ENCODE results near the gene RPP25. TPM values are rescaled to one million over a fixed set of nuclear protein-coding genes. Genes with fewer than 3 reads are reported as not detected.

Gene RPP25
- total RNA-seq, 5 donors from 2014 or later (not counting 1 experiment from before 2014, with no cell fraction given): 0.79 to 4.2 (median 2.8) TPM

- DNase-seq (no peak), ATAC-seq (replicated peaks in 1 of 4) (no peak)
- Mint-ChIP-seq H3K4me1 (peaks cover 23 to 33% (median 27%) of the 10 kb centered on the region in 3 donors), H3K27ac (no peak overlapping the region), H3K36me3 (no peaks in the 10 kb centered on the region), H3K4me3 (peak overlapping the region; percentile 2 to 69 (median 43)), H3K27me3 (peaks cover 12 to 29% of the 10 kb centered on the region in 2 donors), H3K9me3 (no peaks in the 10 kb centered on the region)
- CTCF ChIA-PET: no interaction called here
- POLR2A ChIA-PET: interaction anchor here in 1 of 2 donors (0.7 kb wide), 2 partner anchors 274 to 688 kb away, joined by 3 to 6 read pairs; no protein-coding TSS in a partner anchor
- 7% methylated on average over 21 of the region's 28 CpGs for WGBS (ENCODE audit: insufficient coverage)
- Histone ChIP-seq H3K36me3 (ENCODE audit: control insufficient read depth in 2 of 2, extremely low read depth in 1 of 2, insufficient read depth in 1 of 2, low read length in 1 of 2) (no peaks in the 10 kb centered on the region), H3K27me3 (replicated peaks in 1 of 2; ENCODE audit: control insufficient read depth in 2 of 2, extremely low read depth in 1 of 2, insufficient read depth in 2 of 2, low read length in 1 of 2) (peaks cover 2 to 59% of the 10 kb centered on the region in 2 experiments), H3K4me1 (ENCODE audit: control insufficient read depth in 1 of 2, extremely low read depth in 1 of 2, insufficient read depth in 2 of 2, low read length in 2 of 2) (peaks cover 3 to 43% of the 10 kb centered on the region in 2 experiments), H3K27ac (ENCODE audit: low read length) (no peak overlapping the region), H3K4me3 (ENCODE audit: control insufficient read depth in 1 of 2, extremely low read depth in 1 of 2, low read length in 1 of 2) (peak overlapping the region in 1 of 2 donors; percentile 0), H3K9me3 (no peaks in the 10 kb centered on the region)
Measured at GRCh38 chr15:74958320-74958907, 1.8 kb upstream of the RPP25 start.

GRCh38 chr15:74957476-74958035, 984 bp upstream of the RPP25 start:
- Histone ChIP-seq H3K36me3 (ENCODE audit: control insufficient read depth in 2 of 2, extremely low read depth in 1 of 2, insufficient read depth in 1 of 2, low read length in 1 of 2) (no peaks in the 10 kb centered on the region), H3K4me1 (ENCODE audit: control insufficient read depth in 1 of 2, extremely low read depth in 1 of 2, insufficient read depth in 2 of 2, low read length in 2 of 2) (peaks cover 3 to 43% of the 10 kb centered on the region in 2 experiments), H3K9me3 (no peaks in the 10 kb centered on the region), H3K4me3 (ENCODE audit: control insufficient read depth in 1 of 2, extremely low read depth in 1 of 2, low read length in 1 of 2) (peak overlapping the region; percentile 39 to 70), H3K27ac (ENCODE audit: low read length) (no peak overlapping the region), H3K27me3 (replicated peaks in 1 of 2; ENCODE audit: control insufficient read depth in 2 of 2, extremely low read depth in 1 of 2, insufficient read depth in 2 of 2, low read length in 1 of 2) (peaks cover 2 to 56% of the 10 kb centered on the region in 2 experiments)
- WGBS (ENCODE audit: insufficient coverage): 5% methylated on average over 15 of the region's 28 CpGs
- DNase-seq (no peak), ATAC-seq (replicated peaks in 1 of 4) (no peak)
- ChIA-PET CTCF (interaction anchor here (0.6 to 1.1 kb wide), 4 partner anchors 19 to 591 kb away, joined by 3 to 7 read pairs (median 3); partner anchors contain the start of gene COX5A (in 1 of the 2)), POLR2A (no interaction called here)
- no peaks in the 10 kb centered on the region for H3K9me3 Mint-ChIP-seq
- no peak overlapping the region for H3K27ac Mint-ChIP-seq
- H3K36me3 Mint-ChIP-seq: no peaks in the 10 kb centered on the region
- peaks cover 23 to 33% (median 27%) of the 10 kb centered on the region in 3 donors for H3K4me1 Mint-ChIP-seq
- H3K27me3 Mint-ChIP-seq: peaks cover 12 to 29% of the 10 kb centered on the region in 2 donors
- peak overlapping the region; percentile 69 to 73 (median 72) for H3K4me3 Mint-ChIP-seq

DNA sequence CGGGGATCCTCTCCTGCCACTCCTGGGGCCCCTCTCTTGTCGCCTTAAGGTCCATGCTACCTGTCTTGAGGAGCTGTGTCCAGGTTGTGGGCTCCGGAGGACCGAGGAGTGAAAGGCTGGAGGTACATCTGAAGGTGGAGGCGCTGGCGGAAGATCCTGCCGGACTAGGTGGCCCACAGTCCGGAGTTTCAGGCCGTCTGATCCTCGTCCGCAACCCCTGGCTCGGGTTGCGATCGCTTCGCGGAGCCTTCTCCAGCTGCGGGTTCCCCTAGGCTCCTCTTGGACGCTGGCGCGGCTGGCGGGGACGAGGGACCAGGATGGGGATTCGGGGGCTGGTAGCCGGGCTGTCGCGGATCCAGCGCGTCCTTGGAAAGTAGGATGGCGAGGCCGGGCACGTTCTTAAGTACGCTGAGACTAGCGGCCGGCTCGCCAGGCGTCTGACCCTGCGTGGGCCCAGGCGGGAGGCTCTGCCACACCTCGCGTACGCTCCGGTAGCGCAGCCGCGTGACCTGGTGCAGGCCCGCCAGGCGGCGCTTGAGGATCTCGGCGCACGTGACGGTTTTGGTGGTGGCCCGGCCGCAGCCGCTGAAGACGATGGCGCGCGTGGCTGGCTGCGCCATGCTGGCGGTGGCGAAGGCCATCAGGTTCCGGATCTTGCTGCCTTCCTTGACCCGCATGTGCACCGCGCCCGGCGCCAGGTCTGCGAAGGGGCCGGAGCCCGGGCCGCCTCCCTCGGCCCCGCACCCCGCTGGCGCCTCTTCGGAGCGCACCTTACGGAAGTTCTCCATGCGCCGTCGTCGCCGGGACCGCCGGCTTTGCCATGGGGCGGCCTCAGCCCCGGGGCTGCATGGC, 550 bp downstream of the RPP25 start:
- H3K27ac ChIP-seq (ENCODE audit: low read length): no peak overlapping the region
- Mint-ChIP-seq H3K27ac (no peak overlapping the region), H3K27me3 (peaks cover 12 to 29% of the 10 kb centered on the region in 2 donors), H3K36me3 (no peaks in the 10 kb centered on the region), H3K4me3 (peak overlapping the region; percentile 34 to 69 (median 56)), H3K9me3 (no peaks in the 10 kb centered on the region), H3K4me1 (peaks cover 23 to 33% (median 27%) of the 10 kb centered on the region in 3 donors)
- no peaks in the 10 kb centered on the region for H3K36me3 ChIP-seq (ENCODE audit: control insufficient read depth in 2 of 2, extremely low read depth in 1 of 2, insufficient read depth in 1 of 2, low read length in 1 of 2)
- no peaks in the 10 kb centered on the region for H3K9me3 ChIP-seq
- peaks cover 3 to 43% of the 10 kb centered on the region in 2 experiments for H3K4me1 ChIP-seq (ENCODE audit: control insufficient read depth in 1 of 2, extremely low read depth in 1 of 2, insufficient read depth in 2 of 2, low read length in 2 of 2)
- H3K4me3 ChIP-seq (ENCODE audit: control insufficient read depth in 1 of 2, extremely low read depth in 1 of 2, low read length in 1 of 2): peak overlapping the region; percentile 21 to 70
- 26% methylated on average over 87 of the region's 88 CpGs for WGBS (ENCODE audit: insufficient coverage)
- ChIA-PET POLR2A (interaction anchor here in 1 of 2 donors (0.6 kb wide), 1 partner anchor 1709 kb away, joined by 3 read pairs; no protein-coding TSS in a partner anchor), CTCF (interaction anchor here in 1 of 2 donors (1.1 kb wide), 1 partner anchor 168 kb away, joined by 3 read pairs; no protein-coding TSS in a partner anchor)
- peaks cover 2 to 61% of the 10 kb centered on the region in 2 experiments for H3K27me3 ChIP-seq (replicated peaks in 1 of 2; ENCODE audit: control insufficient read depth in 2 of 2, extremely low read depth in 1 of 2, insufficient read depth in 2 of 2, low read length in 1 of 2)
- DNase-seq: peak in 33 of 35 experiments; percentile 15 to 73 (median 43)
- ATAC-seq (replicated peaks in 1 of 4): peak; percentile 68 to 71 (median 71)

DNA sequence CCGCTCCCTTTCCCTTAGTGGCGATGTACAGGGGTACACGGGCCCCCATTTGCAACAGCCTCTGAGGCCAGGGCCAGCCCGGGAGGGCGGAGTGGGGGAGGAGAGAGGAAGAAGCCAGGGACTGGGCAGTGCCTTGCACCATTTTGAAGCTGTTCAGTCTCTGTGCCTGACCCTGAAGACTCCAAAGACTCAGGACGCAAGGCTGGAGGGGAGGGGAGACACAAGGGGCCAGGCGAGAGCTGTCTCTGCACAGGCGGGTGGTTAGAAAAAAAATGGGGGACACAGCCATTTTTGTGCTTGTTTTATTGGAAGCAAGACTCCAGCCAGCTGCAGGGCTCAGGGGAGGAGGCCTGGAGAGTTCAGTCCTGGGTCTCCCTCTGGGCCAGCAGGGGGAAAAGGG, 1.6 kb downstream of the RPP25 start:
- Mint-ChIP-seq H3K27ac (no peak overlapping the region), H3K4me3 (peak overlapping the region in 2 of 3 donors; percentile 56 to 69), H3K4me1 (peaks cover 26 to 35% (median 27%) of the 10 kb centered on the region in 3 donors), H3K27me3 (peaks cover 12 to 26% of the 10 kb centered on the region in 2 donors), H3K9me3 (no peaks in the 10 kb centered on the region), H3K36me3 (no peaks in the 10 kb centered on the region)
- Histone ChIP-seq H3K36me3 (ENCODE audit: control insufficient read depth in 2 of 2, extremely low read depth in 1 of 2, insufficient read depth in 1 of 2, low read length in 1 of 2) (no peaks in the 10 kb centered on the region), H3K9me3 (no peaks in the 10 kb centered on the region), H3K27ac (ENCODE audit: low read length) (no peak overlapping the region), H3K27me3 (replicated peaks in 1 of 2; ENCODE audit: control insufficient read depth in 2 of 2, extremely low read depth in 1 of 2, insufficient read depth in 2 of 2, low read length in 1 of 2) (peaks cover 2 to 61% of the 10 kb centered on the region in 2 experiments), H3K4me3 (ENCODE audit: control insufficient read depth in 1 of 2, extremely low read depth in 1 of 2, low read length in 1 of 2) (no peak overlapping the region), H3K4me1 (ENCODE audit: control insufficient read depth in 1 of 2, extremely low read depth in 1 of 2, insufficient read depth in 2 of 2, low read length in 2 of 2) (peaks cover 3 to 43% of the 10 kb centered on the region in 2 experiments)
- 89% methylated on average over 6 of the region's 8 CpGs for WGBS (ENCODE audit: insufficient coverage)
- DNase-seq (no peak), ATAC-seq (replicated peaks in 1 of 4) (no peak)
- ChIA-PET CTCF (interaction anchor here in 1 of 2 donors (0.6 to 1.7 kb wide), 2 partner anchors 17 to 317 kb away, joined by 3 to 5 read pairs; partner anchors contain the start of gene COX5A), POLR2A (interaction anchor here in 1 of 2 donors (0.6 kb wide), 1 partner anchor 883 kb away, joined by 7 read pairs; no protein-coding TSS in a partner anchor)

DNA sequence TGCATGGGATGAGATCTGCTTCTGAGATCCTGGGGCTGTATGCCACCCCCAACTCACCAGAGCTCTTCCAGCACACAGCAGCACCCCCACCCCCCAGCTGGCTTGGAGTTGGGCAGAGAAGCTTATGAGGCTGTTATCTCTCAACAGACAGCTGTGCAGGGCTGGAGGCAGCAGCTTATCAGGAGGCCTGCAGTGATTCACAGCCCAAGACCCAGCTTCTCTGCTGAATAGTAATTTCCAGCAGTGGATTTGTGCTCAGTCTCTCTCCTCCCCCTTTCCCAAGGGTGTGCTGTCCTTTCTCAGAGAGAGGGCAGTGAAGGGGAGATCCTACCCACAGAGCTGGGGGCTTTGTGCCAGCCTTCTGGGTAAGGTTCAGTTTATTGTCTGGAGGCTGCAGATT, 2.1 kb downstream of the RPP25 start:
- Histone ChIP-seq H3K27me3 (replicated peaks in 1 of 2; ENCODE audit: control insufficient read depth in 2 of 2, extremely low read depth in 1 of 2, insufficient read depth in 2 of 2, low read length in 1 of 2) (peaks cover 2 to 60% of the 10 kb centered on the region in 2 experiments), H3K27ac (ENCODE audit: low read length) (no peak overlapping the region), H3K4me1 (ENCODE audit: control insufficient read depth in 1 of 2, extremely low read depth in 1 of 2, insufficient read depth in 2 of 2, low read length in 2 of 2) (peaks cover 3 to 43% of the 10 kb centered on the region in 2 experiments), H3K36me3 (ENCODE audit: control insufficient read depth in 2 of 2, extremely low read depth in 1 of 2, insufficient read depth in 1 of 2, low read length in 1 of 2) (no peaks in the 10 kb centered on the region), H3K4me3 (ENCODE audit: control insufficient read depth in 1 of 2, extremely low read depth in 1 of 2, low read length in 1 of 2) (no peak overlapping the region), H3K9me3 (no peaks in the 10 kb centered on the region)
- peaks cover 10 to 23% of the 10 kb centered on the region in 2 donors for H3K27me3 Mint-ChIP-seq
- ChIA-PET POLR2A (interaction anchor here in 1 of 2 donors (0.6 kb wide), 1 partner anchor 883 kb away, joined by 7 read pairs; no protein-coding TSS in a partner anchor), CTCF (interaction anchor here in 1 of 2 donors (0.6 to 1.7 kb wide), 2 partner anchors 17 to 317 kb away, joined by 3 to 5 read pairs; partner anchors contain the start of gene COX5A)
- H3K36me3 Mint-ChIP-seq: no peaks in the 10 kb centered on the region
- no peak for ATAC-seq (replicated peaks in 1 of 4)
- H3K4me3 Mint-ChIP-seq: peak overlapping the region in 1 of 3 donors; percentile 69
- DNase-seq: no peak
- peaks cover 24 to 34% (median 25%) of the 10 kb centered on the region in 3 donors for H3K4me1 Mint-ChIP-seq
- no peak overlapping the region for H3K27ac Mint-ChIP-seq
- H3K9me3 Mint-ChIP-seq: no peaks in the 10 kb centered on the region
